ENCODE results near the gene LRP4.
"Not testable (repeated sequence)": the region's sequence is repeated elsewhere in the genome, so short reads cannot be mapped to it uniquely, and the experiment has no call there.

The LRP4 gene

DNA sequence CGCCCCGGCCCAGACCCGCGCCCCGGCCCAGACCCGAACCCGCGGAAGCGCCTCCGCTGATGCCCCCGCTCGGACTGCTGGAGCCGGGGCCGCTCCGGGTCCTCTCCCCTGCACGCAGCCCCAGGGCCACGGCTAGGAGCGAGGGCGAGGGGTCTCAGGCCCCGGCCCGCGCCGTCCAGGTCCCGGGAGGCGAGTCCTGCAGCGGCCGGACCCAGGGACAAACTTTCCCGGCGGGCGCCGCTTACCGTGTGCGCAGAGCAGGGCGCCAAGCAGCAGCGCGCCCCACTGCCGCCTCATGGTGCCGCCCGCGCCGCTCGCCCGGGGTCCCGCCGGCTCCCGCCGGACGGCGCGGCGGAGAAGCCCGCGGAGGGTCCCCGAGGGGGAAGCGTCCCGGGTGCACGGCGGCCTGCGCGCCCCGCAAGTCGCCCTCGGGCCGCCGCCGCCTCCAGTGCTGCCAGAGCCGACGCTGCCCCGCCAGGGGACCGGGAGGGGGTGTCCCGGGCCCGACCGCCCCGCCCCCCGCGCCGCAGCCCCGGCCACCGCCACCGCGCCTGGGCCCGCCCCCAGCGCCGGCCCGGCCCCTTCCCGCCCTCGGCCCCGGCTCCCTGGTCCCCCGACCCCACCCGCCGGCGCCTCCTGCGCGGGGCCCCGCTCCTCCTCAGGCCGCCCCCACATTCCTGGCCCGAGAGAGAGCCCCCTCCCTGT is at the start of gene LRP4:
TSS of gene LRP4 (minus strand) at position 468 of the 705 bp plus-strand sequence. CDS start at position 297, 171 bp downstream.
- no peak for DNase-seq (ENCODE audit: low read depth in 1 of 2, low spot score in 1 of 2)

GRCh38 chr11:46967962-46968361 is 49.6 kb upstream of the LRP4 start:
- DNase-seq (ENCODE audit: low read depth in 1 of 2, low spot score in 1 of 2): no peak

GRCh38 chr11:46966773-46967172 is 48.4 kb upstream of the LRP4 start:
- DNase-seq (ENCODE audit: low read depth in 1 of 2, low spot score in 1 of 2): no peak

DNA sequence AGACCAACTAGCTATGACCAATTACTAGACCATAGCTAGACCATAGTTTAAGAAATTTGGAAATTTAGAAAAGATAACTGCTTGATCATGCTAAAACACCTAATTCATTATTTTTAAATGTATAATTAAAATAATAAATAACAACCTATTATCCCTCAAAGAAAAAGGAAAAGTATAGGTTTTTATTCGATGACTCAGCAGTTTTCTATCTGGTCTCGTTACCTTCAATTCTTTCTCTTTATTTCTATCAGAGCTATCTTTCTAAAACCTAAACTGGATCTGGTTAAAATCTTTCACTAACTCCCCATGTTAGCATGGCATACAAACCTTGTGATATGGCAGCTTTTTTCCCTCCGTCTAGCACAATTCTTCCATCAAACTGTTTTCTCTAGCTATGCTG is 45.5 kb upstream of the LRP4 start:
- no peak for DNase-seq (ENCODE audit: low read depth in 1 of 2, low spot score in 1 of 2)

DNA sequence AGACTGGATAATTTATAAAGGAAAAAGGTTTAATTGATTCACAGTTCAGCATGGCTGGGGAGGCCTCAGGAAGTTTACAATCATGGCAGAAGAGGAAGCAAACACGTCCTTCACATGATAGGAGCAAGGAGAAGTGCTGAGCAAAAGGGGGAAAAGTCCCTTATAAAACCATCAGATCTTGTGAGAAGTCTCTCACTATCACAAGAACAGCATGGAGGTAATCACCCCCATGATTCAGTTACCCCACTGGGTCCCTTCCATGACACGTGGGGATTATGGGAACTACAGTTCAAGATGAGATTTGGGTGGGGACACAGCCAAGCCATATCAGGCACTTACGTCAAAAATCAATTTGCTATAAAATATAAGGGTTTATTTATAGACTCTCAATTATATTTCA is 43.5 kb upstream of the LRP4 start:
- not testable (repeated sequence) for DNase-seq (ENCODE audit: low read depth in 1 of 2, low spot score in 1 of 2)

DNA sequence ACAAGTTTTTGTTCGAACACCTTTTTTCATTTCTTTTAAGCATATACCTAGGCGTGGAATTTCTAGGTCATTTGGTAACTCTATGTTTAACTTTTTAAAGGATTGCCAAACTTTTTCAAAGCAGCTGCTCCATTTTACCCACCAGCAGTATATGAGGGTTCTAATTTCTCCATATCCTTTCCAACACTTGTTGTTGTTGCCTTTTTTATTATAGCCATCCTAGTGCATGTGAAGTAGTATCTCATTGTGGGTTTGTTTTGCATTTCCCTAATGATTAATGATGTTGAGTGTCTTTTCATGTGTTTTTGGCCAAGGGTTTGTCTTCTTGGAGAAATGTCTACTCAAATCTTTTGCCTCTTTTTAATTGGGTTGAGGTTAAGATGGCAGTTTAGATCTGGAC is 42.7 kb upstream of the LRP4 start:
- DNase-seq (ENCODE audit: low read depth in 1 of 2, low spot score in 1 of 2): no peak

- DNase-seq (ENCODE audit: low read depth in 1 of 2, low spot score in 1 of 2): no peak
Measured at GRCh38 chr11:46958777-46959176, 40.4 kb upstream of the LRP4 start.

- no peak for DNase-seq (ENCODE audit: low read depth in 1 of 2, low spot score in 1 of 2)
Measured at GRCh38 chr11:46953093-46953492, 34.7 kb upstream of the LRP4 start.

- DNase-seq (ENCODE audit: low read depth in 1 of 2, low spot score in 1 of 2): no peak
Measured at GRCh38 chr11:46952553-46952952, 34.2 kb upstream of the LRP4 start.

DNA sequence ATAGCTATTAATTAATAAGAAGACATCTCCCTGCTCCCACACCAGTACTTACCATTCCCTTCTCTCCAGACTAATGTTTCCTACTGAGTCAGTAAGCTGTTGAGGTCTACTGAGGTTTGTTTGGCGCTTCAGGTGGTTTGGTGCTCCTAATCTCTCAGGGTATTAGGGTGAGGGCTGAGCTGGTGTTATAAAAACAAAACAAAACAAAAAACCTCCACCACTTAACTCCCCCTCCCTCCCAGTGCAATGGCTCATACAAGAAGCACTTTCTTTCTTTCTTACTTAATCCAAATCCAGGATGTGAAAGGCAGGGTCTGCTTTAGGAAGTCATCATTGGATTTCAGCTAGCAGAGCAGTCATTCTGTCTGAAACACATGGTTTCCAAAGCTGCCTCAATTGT is 33.5 kb upstream of the LRP4 start:
- no peak for DNase-seq (ENCODE audit: low read depth in 1 of 2, low spot score in 1 of 2)

GRCh38 chr11:46949297-46949696 is 30.9 kb upstream of the LRP4 start:
- DNase-seq (ENCODE audit: low read depth in 1 of 2, low spot score in 1 of 2): no peak

DNA sequence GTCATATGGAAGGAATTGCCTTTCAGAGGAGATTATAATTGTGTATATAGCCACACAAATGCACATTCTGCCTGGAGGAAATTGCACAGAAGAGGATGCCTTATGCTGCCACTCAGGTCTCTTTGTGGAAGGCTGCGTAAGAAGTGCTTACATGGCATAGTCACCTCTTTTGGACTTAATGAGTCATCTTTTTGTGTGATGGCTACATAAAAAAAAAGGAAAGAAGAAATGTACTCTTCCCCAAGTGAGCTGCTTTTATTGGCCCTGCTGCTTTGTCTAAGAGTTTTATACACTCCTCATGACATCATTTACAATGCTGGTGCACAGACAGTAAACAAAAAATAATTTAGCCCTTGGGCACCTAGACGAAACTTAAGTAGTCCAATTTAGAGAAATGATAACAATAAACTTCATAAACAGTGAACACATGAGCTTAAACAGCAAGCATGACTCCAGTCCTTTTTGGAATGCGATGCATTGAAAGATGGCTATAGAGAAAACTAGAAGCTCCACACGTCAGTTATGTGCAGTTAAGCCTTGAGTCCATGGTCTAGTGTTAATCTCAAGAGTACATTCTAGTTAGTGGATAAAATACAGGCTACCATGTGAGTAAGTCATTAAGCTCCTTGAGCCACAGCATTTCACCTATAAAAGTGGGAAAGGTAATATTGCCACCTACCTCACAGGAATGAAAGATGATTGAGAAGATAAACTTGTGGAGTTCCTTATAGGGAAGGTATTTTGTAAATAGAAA is 30.2 kb upstream of the LRP4 start:
- DNase-seq (ENCODE audit: low read depth in 1 of 2, low spot score in 1 of 2): no peak

GRCh38 chr11:46947399-46948077 is 29.2 kb upstream of the LRP4 start:
- DNase-seq (ENCODE audit: low read depth in 1 of 2, low spot score in 1 of 2): no peak

GRCh38 chr11:46944356-46945075 is 26.2 kb upstream of the LRP4 start:
- DNase-seq (ENCODE audit: low read depth in 1 of 2, low spot score in 1 of 2): no peak

- no peak for DNase-seq (ENCODE audit: low read depth in 1 of 2, low spot score in 1 of 2)
Measured at GRCh38 chr11:46942172-46942571, 23.8 kb upstream of the LRP4 start.

- peak; percentile 87 to 90 for DNase-seq (ENCODE audit: low read depth in 1 of 2, low spot score in 1 of 2)
Measured at GRCh38 chr11:46936138-46937110, 18.1 kb upstream of the LRP4 start, which contains the start of gene CSTPP1. TSS of gene CSTPP1 (plus strand) at chr11:46936761. CDS start at chr11:46936806, 45 bp downstream.

- DNase-seq (ENCODE audit: low read depth in 1 of 2, low spot score in 1 of 2): no peak
Measured at GRCh38 chr11:46930089-46930488, 11.7 kb upstream of the LRP4 start.

GRCh38 chr11:46928701-46929100 is 10.4 kb upstream of the LRP4 start:
- DNase-seq (ENCODE audit: low read depth in 1 of 2, low spot score in 1 of 2): not testable (repeated sequence)

- DNase-seq (ENCODE audit: low read depth in 1 of 2, low spot score in 1 of 2): not testable (repeated sequence)
Measured at GRCh38 chr11:46927928-46928327, 9.6 kb upstream of the LRP4 start.

- no peak for DNase-seq (ENCODE audit: low read depth in 1 of 2, low spot score in 1 of 2)
Measured at GRCh38 chr11:46920755-46921154, 2.4 kb upstream of the LRP4 start.

Data from stimulated activated CD4-positive, alpha-beta T cell treated with anti-CD3 and anti-CD28 coated beads, Interleukin-15, amount 100 ng/mL, for 1 hour (primary cell).